CD4-positive, alpha-beta T cell treated with Interleukin-17A for 1 hour (primary cell): ENCODE results near the gene TLR6.
A peak's percentile ranks its signal among the peaks of the same experiment; 100 is the strongest.
"Not testable (repeated sequence)": the region's sequence is repeated elsewhere in the genome, so short reads cannot be mapped to it uniquely, and the experiment has no call there.

Experiments used
- DNase-seq: peaks from one replicate; pipeline ENCODE4 v3.0.0-alpha.2; 2020

TLR6 gene

DNA sequence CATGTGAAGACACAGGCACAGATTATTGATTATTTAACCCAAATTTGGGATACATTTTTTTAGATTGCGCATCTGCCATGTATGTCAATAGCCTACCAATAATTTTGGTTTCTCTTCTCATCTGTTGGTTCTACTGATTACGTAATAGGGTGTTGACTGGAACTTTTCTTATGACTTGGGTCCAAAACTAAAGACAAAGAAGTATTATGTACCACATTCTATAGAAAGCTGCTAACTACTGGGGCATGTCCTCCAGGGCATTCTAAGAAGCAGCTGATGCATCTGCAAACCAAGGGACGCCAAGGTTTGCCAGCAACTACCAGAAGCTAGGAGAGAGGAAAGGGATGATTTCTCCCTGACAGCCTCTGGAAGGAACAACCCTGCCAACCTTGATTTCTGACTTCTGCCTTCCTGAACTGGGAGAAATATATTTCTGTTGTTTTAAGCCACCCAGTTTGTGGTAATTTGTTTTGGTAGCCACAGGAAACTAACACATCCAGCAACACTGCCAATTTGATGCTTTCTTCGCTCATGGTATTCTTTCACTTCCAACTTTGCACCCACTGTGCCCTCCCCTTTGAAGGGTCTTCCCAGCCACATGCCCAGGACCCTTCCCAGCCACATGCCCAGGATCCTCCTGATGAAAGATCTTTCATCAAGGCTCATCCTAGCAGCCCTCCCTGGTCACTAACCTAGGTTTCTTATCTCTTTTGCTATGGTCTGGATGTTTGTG lies 36.1 kb downstream of the TLR6 start:
- DNase-seq = no peak

DNA sequence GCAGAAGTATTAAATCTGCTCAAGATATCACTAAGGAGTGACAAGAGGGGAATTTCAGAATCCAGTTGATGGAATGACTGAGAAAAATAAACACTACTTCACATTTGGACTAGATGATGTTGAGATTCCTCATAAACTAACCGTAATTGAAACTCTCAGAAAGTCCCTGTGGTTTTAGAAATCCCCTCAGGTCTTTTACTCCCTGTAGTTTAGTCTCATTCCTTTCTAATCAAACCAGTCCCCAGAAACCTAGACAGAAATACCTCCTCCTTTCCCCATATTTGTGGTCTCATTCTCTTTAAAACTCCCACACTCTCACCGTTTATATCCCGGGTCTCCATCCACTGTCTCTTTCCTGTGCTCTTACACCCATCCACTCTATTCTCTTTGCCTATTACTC lies 37.0 kb downstream of the TLR6 start:
- no peak for DNase-seq

DNA sequence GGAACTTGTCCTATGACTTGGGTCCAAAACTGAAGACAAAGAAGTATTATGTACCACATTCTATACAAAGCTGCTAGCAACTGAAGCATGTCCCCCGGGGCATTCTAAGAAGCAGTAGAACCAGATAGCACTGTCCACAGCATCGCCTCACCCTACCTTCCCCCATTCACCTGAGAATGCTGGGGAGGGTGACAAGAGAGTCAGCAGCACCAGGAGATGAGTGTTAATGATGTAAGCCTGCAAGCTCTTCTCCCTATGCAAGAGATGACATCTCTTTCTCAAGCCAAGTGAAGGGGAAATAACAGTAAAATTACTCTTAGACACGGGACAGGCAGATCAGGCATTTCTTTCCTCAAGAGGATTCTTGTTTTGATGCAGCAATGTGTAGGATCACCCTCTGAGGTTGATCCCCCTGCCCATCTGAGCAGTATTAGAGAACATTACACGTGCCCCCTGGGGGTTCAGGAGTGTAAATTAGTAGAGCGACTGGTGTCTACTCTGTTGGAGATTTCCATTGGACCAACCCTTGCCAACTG lies 38.1 kb downstream of the TLR6 start:
- no peak for DNase-seq

DNA sequence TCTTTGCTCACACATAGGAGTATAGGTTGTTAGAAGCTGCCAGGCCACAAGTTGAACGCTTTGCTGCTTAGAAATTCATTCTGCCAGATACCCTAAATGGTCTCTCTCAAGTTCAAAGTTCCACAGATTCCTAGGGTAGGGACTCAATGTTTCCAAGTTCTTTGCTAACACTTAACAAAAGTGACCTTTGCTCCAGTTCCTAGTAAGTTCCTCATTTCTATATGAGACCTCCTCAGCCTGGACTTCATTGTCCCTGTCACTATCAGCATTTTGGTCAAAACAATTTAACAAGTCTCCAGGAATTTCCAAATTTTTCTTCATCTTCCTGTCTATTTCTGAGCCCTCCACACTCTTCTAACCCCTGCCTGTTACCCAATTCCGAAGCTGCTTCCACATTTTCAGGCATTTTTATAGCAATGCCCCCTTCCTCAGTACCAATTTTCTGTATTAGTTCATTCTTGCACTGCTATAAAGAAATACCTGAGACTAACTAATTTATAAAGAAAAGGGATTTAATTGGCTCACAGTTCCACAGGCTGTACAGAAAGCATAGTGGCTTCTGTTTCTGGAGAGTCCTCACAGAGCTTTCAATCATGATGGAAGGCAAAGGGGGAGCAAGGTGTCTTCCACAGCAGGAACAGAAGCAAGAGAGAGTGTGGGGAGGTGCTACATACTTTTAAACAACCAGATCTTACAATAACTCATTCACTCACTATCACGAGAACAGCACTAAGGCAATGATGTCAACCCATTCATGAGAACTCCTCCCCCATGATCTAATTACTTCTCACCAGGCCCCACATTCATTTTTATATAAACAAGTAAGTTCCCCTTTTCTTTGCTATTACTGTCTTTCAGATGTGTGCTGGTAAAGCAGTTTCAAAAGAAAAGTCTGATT lies 40.5 kb downstream of the TLR6 start:
- peak; percentile 15 for DNase-seq

DNA sequence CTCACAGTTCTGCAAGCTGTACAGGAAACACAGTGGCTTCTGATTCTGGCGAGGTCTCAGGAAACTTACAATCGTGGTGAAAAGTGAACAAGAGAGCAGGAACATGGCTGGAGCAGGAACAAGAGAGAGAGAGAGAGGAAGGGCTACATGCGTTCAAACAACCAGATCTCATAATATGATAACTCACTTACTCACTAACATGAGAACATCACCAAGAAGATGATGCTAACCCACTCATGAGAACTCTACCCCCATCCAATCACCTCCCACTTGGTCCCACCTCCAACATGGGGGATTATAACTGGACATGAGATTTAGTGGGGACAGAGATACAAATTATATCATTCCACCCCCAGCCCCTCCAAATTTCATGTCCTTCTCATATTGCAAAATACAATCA lies 42.2 kb downstream of the TLR6 start:
- no peak for DNase-seq

DNA sequence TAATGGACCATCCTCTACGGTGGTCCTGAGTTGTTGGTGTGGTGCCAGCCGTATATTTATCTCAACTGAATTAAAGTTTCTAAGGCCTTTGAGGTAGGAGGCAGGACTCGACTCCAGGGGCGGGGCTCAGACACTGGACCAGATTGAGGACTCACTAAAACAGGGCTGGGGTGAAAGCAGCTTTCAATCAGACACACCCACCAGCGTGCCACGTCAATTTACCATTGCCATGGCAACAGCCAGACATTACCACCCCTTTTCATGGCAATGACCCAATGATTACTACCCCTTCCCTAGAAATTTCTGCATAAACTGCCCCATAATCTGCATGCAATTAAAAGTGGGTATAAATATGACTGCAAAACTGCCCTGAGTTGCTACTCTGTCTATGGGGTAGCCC lies 45.3 kb downstream of the TLR6 start:
- no peak for DNase-seq

DNA sequence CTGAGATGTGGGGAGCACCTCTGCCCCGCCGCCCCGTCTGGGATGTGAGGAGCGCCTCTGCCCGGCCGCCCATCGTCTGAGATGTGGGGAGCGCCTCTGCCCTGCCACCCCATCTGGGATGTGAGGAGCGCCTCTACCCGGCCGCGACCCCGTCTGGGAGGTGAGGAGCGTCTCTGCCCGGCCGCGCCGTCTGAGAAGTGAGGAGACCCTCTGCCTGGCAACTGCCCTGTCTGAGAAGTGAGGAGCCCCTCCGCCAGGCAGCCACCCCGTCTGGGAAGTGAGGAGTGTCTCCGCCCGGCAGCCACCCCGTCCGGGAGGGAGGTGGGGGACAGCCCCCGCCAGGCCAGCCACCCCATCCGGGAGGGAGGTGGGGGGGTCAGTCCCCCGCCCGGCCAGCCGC lies 49.2 kb downstream of the TLR6 start:
- not testable (repeated sequence) for DNase-seq

- DNase-seq = not testable (repeated sequence)
These were observed 50.4 kb downstream of the TLR6 start for GRCh38 chr4:38806251-38806650.

GRCh38 chr4:38805530-38806145 lies 51.0 kb downstream of the TLR6 start:
- DNase-seq = peak; percentile 40

- DNase-seq = peak; percentile 77
These were observed 51.8 kb downstream of the TLR6 start, which contains the start of gene TLR1 for GRCh38 chr4:38804654-38805295. TSS of gene TLR1 (minus strand) at chr4:38804791. CDS start at chr4:38798831, 5,960 bp downstream.

DNA sequence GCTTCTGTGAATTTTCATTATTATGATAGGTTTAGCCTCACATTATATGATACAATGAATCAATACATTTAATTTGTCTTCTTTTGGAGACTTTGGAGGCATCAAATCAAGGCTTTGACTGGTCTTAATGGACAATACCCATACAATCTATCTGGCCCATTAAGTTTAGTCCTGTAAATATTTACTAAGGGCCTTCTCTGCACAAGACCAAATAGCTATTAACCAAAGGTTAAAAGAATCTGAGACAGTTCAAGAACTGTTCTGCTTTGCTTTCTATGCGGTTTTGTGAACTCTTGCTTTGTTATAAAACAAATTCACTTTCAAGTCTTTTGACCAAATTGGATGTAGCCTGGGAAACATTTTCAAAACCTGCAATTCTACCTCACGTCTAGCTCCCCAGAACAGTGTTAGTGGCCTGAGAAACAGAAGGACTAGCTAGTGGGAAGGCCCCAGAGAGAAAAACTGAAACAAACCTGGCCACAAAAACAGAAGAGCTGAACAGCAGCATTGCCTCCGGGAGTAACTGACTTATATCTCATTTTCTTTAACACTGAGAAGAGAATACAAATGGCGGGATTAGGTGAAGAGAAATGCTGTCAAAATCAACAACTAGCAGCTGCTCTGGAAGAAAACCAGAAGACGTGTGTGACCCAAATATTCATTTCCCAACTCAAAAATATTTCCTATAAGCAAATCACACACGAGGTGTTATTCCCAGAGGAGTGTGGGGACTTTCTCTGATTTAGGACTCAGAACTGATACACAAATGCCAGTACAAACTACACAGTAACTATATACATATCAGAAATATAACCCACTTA lies 52.6 kb downstream of the TLR6 start:
- DNase-seq = peak; percentile 25

DNA sequence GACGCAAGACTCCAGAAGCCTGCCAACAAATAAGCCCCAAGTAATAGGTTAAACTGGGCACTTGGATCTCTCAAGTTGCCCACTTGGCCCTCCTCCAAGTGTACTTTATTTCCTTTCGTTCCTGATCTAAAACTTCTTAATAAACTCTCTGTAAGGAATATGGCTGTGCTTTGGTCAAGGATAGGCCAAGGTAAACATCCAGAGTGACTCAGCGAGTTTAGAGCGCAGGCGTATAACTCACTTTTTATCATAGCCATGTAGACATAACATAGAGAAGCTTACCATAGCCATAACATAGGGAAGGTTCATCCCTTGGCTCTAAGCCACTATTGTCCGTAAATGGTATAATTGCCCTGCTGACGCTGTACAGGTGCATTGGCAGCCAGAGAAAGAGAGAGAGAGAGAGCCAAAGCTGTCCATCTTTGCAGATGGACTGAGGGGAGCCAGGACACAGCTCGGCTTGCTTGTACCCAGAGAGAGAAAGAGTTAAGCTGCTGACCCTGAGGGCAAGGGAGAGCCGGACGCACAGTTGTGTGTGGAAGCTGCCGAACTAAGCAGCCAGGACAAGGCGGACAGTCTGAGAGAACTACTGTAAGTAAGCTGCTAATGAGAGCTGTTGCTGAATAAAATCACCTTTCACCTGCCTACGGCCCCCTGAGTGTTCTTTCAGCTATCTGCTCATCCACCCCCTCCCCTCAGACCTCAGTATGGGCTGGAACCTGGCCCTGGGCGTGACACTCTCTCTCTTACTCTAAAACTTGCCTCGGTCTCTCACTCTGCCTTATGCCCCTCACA lies 53.9 kb downstream of the TLR6 start:
- no peak for DNase-seq

DNA sequence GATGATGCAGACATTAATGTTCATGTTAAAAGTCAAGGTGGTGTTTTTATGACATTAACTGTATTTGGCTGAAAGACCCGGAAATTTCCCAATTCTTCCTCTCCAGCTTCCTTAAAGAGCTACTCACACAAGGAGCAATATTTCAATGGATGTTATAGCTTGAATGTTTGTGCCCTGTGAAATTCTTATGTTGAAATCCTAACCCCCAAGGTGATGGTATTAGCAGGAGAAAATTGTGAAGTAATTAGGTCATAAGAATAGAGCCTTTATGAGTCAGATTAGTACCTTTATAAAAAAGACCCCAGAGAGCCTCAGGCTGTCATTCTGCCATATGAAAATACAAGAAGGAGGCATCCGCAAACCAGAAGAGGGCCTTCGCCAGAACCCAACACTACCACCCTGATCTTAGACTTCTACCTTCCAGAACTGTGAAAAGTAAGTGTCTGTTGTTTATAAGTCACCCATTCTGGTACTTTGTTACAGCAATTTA lies 55.6 kb downstream of the TLR6 start:
- DNase-seq = no peak

- DNase-seq = no peak
These were observed 56.3 kb downstream of the TLR6 start for GRCh38 chr4:38800366-38800765.

DNA sequence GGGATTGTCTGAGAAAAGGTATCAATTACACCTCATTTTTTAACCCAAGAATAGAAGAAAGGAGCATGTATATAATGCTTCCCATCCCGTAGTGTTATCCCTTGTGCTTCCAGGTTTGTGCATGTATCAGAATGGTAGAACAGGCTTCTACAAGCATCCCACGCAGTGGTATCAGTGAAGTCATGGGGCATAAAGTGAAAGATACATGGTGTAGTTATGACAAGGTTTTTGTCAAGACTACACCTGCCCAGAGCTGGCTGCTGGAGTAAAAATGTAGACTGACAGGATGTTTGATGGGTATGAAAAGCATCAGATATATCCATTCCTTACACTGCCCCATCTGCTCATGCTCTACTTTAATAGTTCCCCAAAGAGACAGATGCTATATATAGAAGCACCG lies 61.5 kb downstream of the TLR6 start:
- no peak for DNase-seq

DNA sequence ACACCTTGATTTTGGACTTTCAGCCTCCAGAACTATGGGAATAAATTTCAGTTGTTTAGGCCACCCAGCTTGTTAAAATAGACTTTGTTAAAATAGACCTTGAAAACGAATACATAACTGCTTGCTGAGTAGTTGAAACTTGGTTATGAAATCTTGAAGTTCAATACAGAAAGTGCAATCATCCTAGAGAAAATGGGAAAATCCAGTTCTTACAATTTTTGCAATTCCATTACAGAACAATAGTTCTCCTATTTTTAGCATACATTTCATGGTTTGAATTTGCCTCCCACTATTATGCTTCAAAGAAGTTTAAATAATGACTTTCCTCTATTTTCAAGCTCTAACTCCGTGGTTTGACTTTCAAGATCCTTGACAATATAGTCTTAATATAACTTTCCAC lies 62.6 kb downstream of the TLR6 start:
- no peak for DNase-seq

- DNase-seq = no peak
These were observed 65.6 kb downstream of the TLR6 start for GRCh38 chr4:38791010-38791409.

DNA sequence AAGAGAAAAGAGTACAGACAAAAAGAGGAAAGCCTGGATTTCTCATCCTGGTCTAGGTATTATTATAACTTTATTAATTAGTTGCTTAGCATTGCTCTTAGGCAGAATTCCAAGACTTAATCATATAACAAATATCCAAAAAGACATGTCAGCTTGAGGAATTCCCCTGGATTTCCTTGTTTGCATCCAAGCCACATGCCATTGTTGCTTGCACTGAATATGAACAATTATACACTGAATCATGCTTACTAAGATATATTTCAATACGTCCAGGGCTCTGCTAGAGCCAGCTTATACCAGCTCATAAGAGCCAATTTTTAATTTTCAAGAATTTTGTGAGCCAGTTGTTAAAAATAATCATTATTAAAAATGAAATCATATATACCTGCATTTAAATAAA lies 68.3 kb downstream of the TLR6 start:
- no peak for DNase-seq

- no peak for DNase-seq
These were observed 68.9 kb downstream of the TLR6 start for GRCh38 chr4:38787693-38788092.

GRCh38 chr4:38785901-38786402 lies 70.7 kb downstream of the TLR6 start:
- DNase-seq = peak; percentile 21
